Kidney (tissue), 14 donors: ENCODE results near the gene GAN. TPM values are rescaled to one million over a fixed set of nuclear protein-coding genes. Genes with fewer than 3 reads are reported as not detected.
"Not testable (repeated sequence)": the region's sequence is repeated elsewhere in the genome, so short reads cannot be mapped to it uniquely, and the experiment has no call there.

Experiments used
- DNase-seq, 5 donors: peaks; one replicate each; pipeline ENCODE4 v3.0.0-alpha.2; 2013 to 2020
- FAIRE-seq: peaks from 2 replicates; lab custom pipeline; 2012; peaks lifted over from hg19 to GRCh38; lab: Jason Lieb, UNC
- H3K27ac ChIP-seq, 2 donors: one replicate each; pipeline ENCODE4 v1.7.0; 2013; ENCODE audit warnings: low read depth in 2 of 2, low read length in 2 of 2, inconsistent platforms in 1 of 2
- H3K27me3 ChIP-seq: one replicate; pipeline ENCODE4 v1.7.1; 2013; ENCODE audit warnings: low read length, inconsistent platforms; ENCODE audit not compliant: control insufficient read depth, insufficient read depth
- H3K36me3 ChIP-seq, 3 donors: one replicate each; pipeline versions ENCODE4 v1.7.0 to v1.7.1; 2013; ENCODE audit warnings: low read length in 3 of 3, control low read depth in 1 of 3, inconsistent platforms in 1 of 3; ENCODE audit not compliant: insufficient read depth in 3 of 3, control insufficient read depth in 2 of 3
- H3K4me1 ChIP-seq, 3 donors: one replicate each; pipeline versions ENCODE4 v1.7.0 to v1.7.1; 2013; ENCODE audit warnings: low read length in 3 of 3, inconsistent platforms in 1 of 3, low read depth in 1 of 3; ENCODE audit not compliant: control insufficient read depth in 2 of 3, insufficient read depth in 2 of 3
- H3K4me3 ChIP-seq, 3 donors: one replicate each; pipeline versions ENCODE4 v1.7.0 to v1.8.1; 2013; ENCODE audit warnings: low read length in 3 of 3, control low read depth in 1 of 3, inconsistent platforms in 1 of 3
- H3K9ac ChIP-seq, 3 donors: one replicate each; pipeline versions ENCODE4 v1.7.0 to v1.7.1; 2013; ENCODE audit warnings: low read length in 3 of 3, control low read depth in 1 of 3, inconsistent platforms in 1 of 3
- H3K9me3 ChIP-seq, 3 donors: one replicate each; pipeline versions ENCODE4 v1.7.0 to v1.7.1; 2013; ENCODE audit warnings: low read length in 3 of 3, control low read depth in 1 of 3, inconsistent platforms in 1 of 3; ENCODE audit not compliant: control insufficient read depth in 2 of 3, insufficient read depth in 1 of 3
- intact Hi-C: fragments of 100-400 bp; cut with DNase I; formaldehyde crosslinking; loops from one replicate; pipeline ENCODE4 v1.11.1; 2022
- polyA plus RNA-seq: library from polyadenylated mRNA; stranded (reverse); fragments of 350-450 nt; fragmentation: Illumina TruSeq; extraction: RNeasy Lipid Tissue Mini Kit (QIAGEN cat#74804); gene quantifications from one replicate; pipeline ENCODE4 v1.2.3, GENCODE V29; 2014; ENCODE audit warnings: low read depth, low replicate concordance; ENCODE audit not compliant: insufficient read depth
- total RNA-seq: library from RNA; stranded (reverse); fragmentation: NEBNext Ultra II Directional; extraction: Animal tissue kit (Norgen Biotek cat#: 25700); gene quantifications from one replicate; pipeline ENCODE4 v1.2.1, GENCODE V29; 2021
- TF ChIP-seq, protein P1 (sequence below): IDR thresholded peaks from 3 replicates; pipeline ENCODE4 v1.5.1; 2012; ENCODE audit warnings: mild to moderate bottlenecking, moderate library complexity, borderline replicate concordance; ENCODE audit not compliant: insufficient read depth; ENCODE audit errors: extremely low read depth
- donor health status: control.
- donor health status: control.
- donor health status: control.
- donor health status: control.
- donor health status: control.
- donor health status: DM: yes; HTN: yes; CAD: no.
- donor health status: Normal renal cell carcinoma (clear cell type).

The GAN gene
- total and polyA plus RNA-seq, 2 donors from 2014 or later = 0.60 to 7.7 TPM

DNA sequence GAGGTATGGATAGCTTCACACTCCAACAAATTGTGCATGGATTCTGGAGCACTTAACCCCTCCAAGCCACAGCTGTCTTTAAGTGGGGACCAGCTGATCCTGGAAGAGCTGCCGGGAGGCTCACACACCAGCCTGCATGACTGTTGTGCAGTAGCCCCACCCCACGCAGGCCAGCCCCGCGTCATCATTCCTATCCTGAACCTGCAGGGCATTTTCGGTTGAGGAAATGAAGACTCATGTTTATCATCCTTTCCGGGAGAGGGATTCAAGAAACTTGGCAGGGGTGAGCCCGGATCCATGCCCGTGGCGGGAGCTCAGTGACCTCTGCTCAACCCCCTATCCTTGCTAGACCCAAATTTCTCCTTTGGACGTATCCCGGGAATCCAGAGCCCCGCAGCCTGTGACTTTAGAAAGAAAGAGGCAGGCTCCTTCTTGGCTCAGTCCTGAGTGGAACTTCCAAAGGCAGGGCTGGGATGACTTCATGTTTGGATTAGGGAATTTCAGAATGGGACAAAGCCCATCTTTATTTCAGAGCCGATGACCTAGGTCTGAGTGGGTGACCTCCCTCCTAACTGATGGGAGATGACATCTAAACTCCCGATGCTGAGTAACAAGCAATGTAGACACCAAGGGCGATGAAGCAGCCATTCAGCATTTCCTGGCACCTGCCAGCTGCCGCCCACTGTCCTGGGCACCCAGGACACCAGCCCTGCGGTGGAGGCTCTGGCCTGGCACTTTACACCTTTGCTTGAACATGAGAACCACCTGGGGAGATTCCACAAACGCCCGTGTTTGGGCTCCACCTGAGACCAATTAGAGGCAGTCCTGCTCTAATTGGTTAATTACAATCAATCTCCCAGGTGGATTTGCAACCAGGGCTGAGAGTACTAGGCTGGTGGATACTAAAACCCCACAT lies 86.5 kb downstream of the GAN start:
- H3K9ac ChIP-seq = no peak overlapping the region
- TF ChIP-seq, protein P1, sequence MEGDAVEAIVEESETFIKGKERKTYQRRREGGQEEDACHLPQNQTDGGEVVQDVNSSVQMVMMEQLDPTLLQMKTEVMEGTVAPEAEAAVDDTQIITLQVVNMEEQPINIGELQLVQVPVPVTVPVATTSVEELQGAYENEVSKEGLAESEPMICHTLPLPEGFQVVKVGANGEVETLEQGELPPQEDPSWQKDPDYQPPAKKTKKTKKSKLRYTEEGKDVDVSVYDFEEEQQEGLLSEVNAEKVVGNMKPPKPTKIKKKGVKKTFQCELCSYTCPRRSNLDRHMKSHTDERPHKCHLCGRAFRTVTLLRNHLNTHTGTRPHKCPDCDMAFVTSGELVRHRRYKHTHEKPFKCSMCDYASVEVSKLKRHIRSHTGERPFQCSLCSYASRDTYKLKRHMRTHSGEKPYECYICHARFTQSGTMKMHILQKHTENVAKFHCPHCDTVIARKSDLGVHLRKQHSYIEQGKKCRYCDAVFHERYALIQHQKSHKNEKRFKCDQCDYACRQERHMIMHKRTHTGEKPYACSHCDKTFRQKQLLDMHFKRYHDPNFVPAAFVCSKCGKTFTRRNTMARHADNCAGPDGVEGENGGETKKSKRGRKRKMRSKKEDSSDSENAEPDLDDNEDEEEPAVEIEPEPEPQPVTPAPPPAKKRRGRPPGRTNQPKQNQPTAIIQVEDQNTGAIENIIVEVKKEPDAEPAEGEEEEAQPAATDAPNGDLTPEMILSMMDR = no peak
- intact Hi-C loops = loop anchor here (5.0 kb wide), 1 partner anchor 321 kb away; no protein-coding TSS in a partner anchor
- peak overlapping the region in 1 of 2 donors; percentile 5 for H3K27ac ChIP-seq
- peaks cover 0 to 3% (median 0%) of the 10 kb centered on the region in 3 donors for H3K4me1 ChIP-seq
- peaks cover 0 to 10% (median 0%) of the 10 kb centered on the region in 3 donors for H3K9me3 ChIP-seq
- no peak overlapping the region for H3K4me3 ChIP-seq
- no peaks in the 10 kb centered on the region for H3K27me3 ChIP-seq
- H3K36me3 ChIP-seq = no peaks in the 10 kb centered on the region
- FAIRE-seq (no peak), DNase-seq (no peak)

DNA sequence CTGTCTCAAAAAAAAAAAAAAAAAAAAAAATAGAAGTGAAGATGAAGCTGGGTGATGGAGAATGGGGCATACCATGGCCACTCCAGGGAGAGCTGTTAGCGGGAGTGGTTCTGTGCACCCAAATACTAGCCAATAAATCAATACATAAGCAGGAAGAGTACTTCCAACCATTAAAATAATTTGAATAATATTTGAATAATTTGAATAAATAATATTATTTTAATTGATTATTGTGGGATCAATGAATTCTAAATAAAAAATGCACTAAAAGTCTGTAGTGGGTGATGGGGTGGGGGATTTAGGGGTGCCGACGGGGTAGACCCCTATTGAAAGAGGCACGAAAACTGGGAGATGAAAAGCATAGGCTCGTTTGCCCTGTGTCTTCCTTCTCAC lies 88.4 kb downstream of the GAN start:
- peaks cover 0 to 10% (median 0%) of the 10 kb centered on the region in 3 donors for H3K9me3 ChIP-seq
- intact Hi-C loops = loop anchor here (5.0 kb wide), 1 partner anchor 319 kb away; no protein-coding TSS in a partner anchor
- DNase-seq (no peak), FAIRE-seq (no peak)
- no peak overlapping the region for H3K9ac ChIP-seq
- no peak overlapping the region for H3K4me3 ChIP-seq
- H3K27me3 ChIP-seq = no peaks in the 10 kb centered on the region
- peaks cover 0 to 3% (median 0%) of the 10 kb centered on the region in 3 donors for H3K4me1 ChIP-seq
- no peak overlapping the region for H3K27ac ChIP-seq
- TF ChIP-seq, protein P1 = no peak
- no peaks in the 10 kb centered on the region for H3K36me3 ChIP-seq

DNA sequence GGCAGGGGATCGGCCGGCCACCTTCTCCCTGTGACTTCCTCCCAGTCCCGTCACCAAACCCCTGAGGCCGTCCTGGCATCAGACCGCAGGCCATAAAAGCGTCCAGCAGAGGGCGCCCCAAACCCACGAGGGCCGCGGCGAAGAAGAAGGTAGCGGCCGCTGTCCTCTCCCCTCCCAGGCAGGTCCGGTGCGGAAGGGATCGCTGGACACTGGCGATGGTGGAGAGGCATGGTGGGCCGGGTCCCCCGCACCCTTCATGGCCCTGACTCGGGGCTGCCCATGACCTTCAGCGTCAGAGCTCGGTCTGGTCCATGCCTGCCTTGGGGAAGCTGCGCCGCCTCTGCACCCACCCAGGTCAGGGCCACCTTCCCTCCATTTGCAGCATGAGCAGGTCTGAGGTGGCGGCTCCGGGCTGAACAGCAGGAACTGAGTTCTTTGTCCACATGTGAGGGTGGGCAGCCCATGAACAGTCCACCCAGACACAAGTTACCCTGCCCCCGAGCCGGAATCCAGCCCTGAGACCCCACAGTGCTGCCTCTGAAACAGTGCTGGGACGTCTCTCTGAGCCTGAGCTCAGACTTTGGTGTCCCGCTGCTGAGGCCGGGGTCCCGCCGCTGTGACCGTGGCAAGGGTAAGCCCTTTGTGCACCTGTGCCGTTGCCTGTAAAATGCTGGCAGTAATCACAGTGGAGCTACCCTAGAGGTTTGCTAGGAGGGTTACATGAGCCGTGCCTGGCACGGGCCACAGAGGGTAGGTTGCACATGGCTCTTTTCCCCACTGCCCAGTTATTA lies 89.0 kb downstream of the GAN start:
- Histone ChIP-seq H3K9me3 (peaks cover 0 to 10% (median 0%) of the 10 kb centered on the region in 3 donors), H3K4me1 (peaks cover 0 to 3% (median 0%) of the 10 kb centered on the region in 3 donors), H3K36me3 (no peaks in the 10 kb centered on the region), H3K27ac (no peak overlapping the region), H3K9ac (peak overlapping the region in 1 of 3 donors; percentile 19), H3K4me3 (no peak overlapping the region), H3K27me3 (no peaks in the 10 kb centered on the region)
- FAIRE-seq = no peak
- TF ChIP-seq, protein P1 = peak; percentile 98
- intact Hi-C loops = loop anchor here (5.0 kb wide), 1 partner anchor 319 kb away; no protein-coding TSS in a partner anchor
- DNase-seq = peak; percentile 89 to 93 (median 92)

DNA sequence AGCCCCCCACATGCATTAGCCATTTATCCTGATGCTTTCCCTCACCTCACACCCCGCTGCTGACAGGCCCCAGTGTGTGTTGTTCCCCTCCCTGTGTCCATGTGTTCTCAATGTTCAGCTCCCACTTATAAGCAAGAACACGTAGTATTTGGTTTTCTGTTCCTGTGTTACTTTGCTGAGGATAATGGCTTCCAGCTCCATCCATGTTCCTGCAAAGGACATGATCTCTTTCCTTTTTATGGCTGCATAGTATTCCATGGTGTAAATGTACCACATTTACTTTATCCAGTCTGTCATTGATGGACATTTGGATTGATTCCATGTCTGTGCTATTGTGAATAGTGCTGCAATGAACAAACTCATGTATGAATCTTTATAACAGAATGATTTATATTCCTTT lies 90.2 kb downstream of the GAN start:
- H3K27ac ChIP-seq, H3K36me3 ChIP-seq, H3K4me3 ChIP-seq, H3K9me3 ChIP-seq, H3K27me3 ChIP-seq, H3K9ac ChIP-seq, FAIRE-seq, H3K4me1 ChIP-seq, DNase-seq, intact Hi-C loops: not testable (repeated sequence)
